Heart right ventricle (tissue), 16 donors: ENCODE data around the gene WIF1. TPM values are rescaled to one million over a fixed set of nuclear protein-coding genes. Genes with fewer than 3 reads are reported as not detected.

Experiments used
- ATAC-seq, 8 donors: fragments of 200-7000 bp; cut with Tn5 transposase; one replicate each; pipeline ENCODE4 v1.9.1; 2020; ENCODE audit warnings: mild to moderate bottlenecking in 8 of 8, moderate library complexity in 8 of 8, moderate number of reproducible peaks in 1 of 8
- DNase-seq, 2 donors: peaks; one replicate each; pipeline ENCODE4 v3.0.0-alpha.2; 2020
- H3K27ac ChIP-seq, 10 donors: fragments of 200-600 bp; sonication (generic) in 2 of 10; one replicate each; pipeline versions ENCODE4 v1.5.0 to v1.8.0; 2020 to 2022; ENCODE audit warnings: mild to moderate bottlenecking in 3 of 10
- H3K27me3 ChIP-seq, 7 donors: fragments of 200-600 bp; one replicate each; pipeline ENCODE4 v1.8.0; 2021 to 2022; ENCODE audit warnings: mild to moderate bottlenecking in 2 of 7
- H3K36me3 ChIP-seq, 9 donors: fragments of 200-600 bp; sonication (generic) in 1 of 9; one replicate each; pipeline versions ENCODE4 v1.5.0 to v1.8.0; 2020 to 2022; ENCODE audit warnings: mild to moderate bottlenecking in 2 of 9
- H3K4me1 ChIP-seq, 9 donors: fragments of 200-600 bp; sonication (generic) in 1 of 9; one replicate each; pipeline versions ENCODE4 v1.5.0 to v1.8.0; 2020 to 2022; ENCODE audit warnings: mild to moderate bottlenecking in 4 of 9
- H3K4me3 ChIP-seq, 10 donors: fragments of 200-600 bp; sonication (generic) in 2 of 10; one replicate each; pipeline versions ENCODE4 v1.5.0 to v1.8.0; 2020 to 2022; ENCODE audit warnings: mild to moderate bottlenecking in 7 of 10, moderate library complexity in 2 of 10
- H3K9me3 ChIP-seq, 11 donors: fragments of 200-600 bp in 10 of 11; sonication (generic) in 2 of 11; one replicate each; pipeline versions ENCODE4 v1.5.0 to v1.8.0; 2013 to 2022; ENCODE audit warnings: mild to moderate bottlenecking in 2 of 11, control low read depth in 1 of 11, moderate library complexity in 1 of 11
- WGBS, 2 donors: extraction: QIAGEN DNeasy Blood & Tissue Kit; methylation state at CpG; one replicate each; pipeline ENCODE4 v1.1.7; 2013; ENCODE audit warnings: inconsistent platforms in 1 of 2; 5-methylcytosine and 5-hydroxymethylcytosine counted together
- intact Hi-C, 10 donors: fragments of 100-400 bp; cut with DNase I; formaldehyde crosslinking; loops; one replicate each; pipeline versions ENCODE4 v1.11.1 to v1.14.2; 2022
- polyA plus RNA-seq, 2 donors: library from polyadenylated mRNA; stranded (reverse); fragments of 200-250 nt; gene quantifications; one replicate each; pipeline ENCODE4 v1.2.3, GENCODE V29; 2013
- total RNA-seq, 10 donors: library from RNA; stranded (reverse); fragmentation: NEBNext Ultra II Directional in 3 of 10; extraction: Animal tissue kit (Norgen Biotek cat#: 25700) in 3 of 10; gene quantifications; one replicate each; pipeline versions ENCODE4 v1.2.1 to v1.2.4, GENCODE V29; 2021 to 2023
- TF ChIP-seq, protein P1 (sequence below), 9 donors: fragments of 200-600 bp; sonication (generic) in 2 of 9; IDR thresholded peaks; one replicate each; pipeline versions ENCODE4 v1.5.0 to v1.8.0; 2021 to 2022; ENCODE audit warnings: antibody characterized with exemption in 9 of 9, mild to moderate bottlenecking in 5 of 9, moderate library complexity in 1 of 9
- donor health status: Arrhythmogenic right ventricular cardiomyopathy.
- donor health status: ischemic (EF 13 %, LVEDD 7.1; RV severe dilation, severe dysfunction).
- donor health status: healthy with polysubstance abuse.
- donor health status: DM: no; HTN: yes; CAD: no.
- donor health status: DM: no; HTN: no; CAD: no.
- donor health status: ischemic (EF 25% LVEDD 6.9; RV normal size, moderate dysfunction).
- donor health status: ischemic (EF 25% LVEDD 5.7; RV mildly dilated, moderate dysfunction).
- donor health status: healthy.
- donor health status: DM: yes; HTN: yes; CAD: no.
- donor health status: Ischemic cardiomyopathy.
- donor health status: ischemic (EF 35%, LVEDD 5.7; RV mildly dilated, moderate dysfunction).
- donor health status: nonischemic (EF 11% LVEDD 7.7; RV severe dilation, severe dysfunction).
- donor health status: DM: yes; HTN: yes; CAD: no.
- donor health status: PGD.
- donor health status: ischemic (EF 29% LVEDD 5.4; RV normal size, mild dysfunction).
- donor health status: nonischemic (EF 23%, LVEDD 6.1; RV moderate dilation, normal function).

The WIF1 gene
- total and polyA plus RNA-seq, 12 donors = 0.04 to 0.22 TPM; not detected in 10

DNA sequence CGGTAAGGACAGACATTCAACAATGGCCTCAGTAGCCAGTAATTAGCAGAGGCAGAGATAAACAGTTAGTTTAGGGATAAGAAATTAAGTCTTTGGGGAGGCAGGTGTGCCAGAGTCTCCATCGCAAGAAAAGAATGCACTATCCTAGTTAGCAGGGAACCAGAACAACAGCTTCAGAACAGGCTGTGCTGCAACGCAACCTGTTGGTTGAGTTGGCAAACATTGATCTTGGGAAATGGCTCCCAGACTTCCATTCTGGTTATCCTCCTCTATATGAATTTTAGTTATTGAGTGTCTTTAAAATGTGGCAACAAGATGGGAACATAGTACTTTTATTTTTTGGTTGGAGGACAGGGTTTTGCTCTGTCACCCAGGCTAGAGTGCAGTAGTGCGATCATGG lies 36.0 kb upstream of the WIF1 start:
- intact Hi-C loops = no loop called here

GRCh38 chr12:65156366-65156841 lies 35.3 kb upstream of the WIF1 start:
- Histone ChIP-seq H3K27ac (peak overlapping the region in 1 of 10 donors; percentile 65), H3K36me3 (no peaks in the 10 kb centered on the region), H3K4me3 (peak overlapping the region in 1 of 10 donors; percentile 22), H3K27me3 (peaks cover 0 to 21% (median 0%) of the 10 kb centered on the region in 7 donors), H3K4me1 (peaks cover 0 to 14% (median 0%) of the 10 kb centered on the region in 9 donors), H3K9me3 (no peaks in the 10 kb centered on the region)
- 58 to 70% methylated on average over 2 of the region's 2 CpGs for WGBS, 2 donors
- DNase-seq (no peak), ATAC-seq (no peak)
- intact Hi-C loops = no loop called here
- TF ChIP-seq, protein P1, sequence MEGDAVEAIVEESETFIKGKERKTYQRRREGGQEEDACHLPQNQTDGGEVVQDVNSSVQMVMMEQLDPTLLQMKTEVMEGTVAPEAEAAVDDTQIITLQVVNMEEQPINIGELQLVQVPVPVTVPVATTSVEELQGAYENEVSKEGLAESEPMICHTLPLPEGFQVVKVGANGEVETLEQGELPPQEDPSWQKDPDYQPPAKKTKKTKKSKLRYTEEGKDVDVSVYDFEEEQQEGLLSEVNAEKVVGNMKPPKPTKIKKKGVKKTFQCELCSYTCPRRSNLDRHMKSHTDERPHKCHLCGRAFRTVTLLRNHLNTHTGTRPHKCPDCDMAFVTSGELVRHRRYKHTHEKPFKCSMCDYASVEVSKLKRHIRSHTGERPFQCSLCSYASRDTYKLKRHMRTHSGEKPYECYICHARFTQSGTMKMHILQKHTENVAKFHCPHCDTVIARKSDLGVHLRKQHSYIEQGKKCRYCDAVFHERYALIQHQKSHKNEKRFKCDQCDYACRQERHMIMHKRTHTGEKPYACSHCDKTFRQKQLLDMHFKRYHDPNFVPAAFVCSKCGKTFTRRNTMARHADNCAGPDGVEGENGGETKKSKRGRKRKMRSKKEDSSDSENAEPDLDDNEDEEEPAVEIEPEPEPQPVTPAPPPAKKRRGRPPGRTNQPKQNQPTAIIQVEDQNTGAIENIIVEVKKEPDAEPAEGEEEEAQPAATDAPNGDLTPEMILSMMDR (IDR thresholded peaks at IDR 0.05) = no peak

More for the DNA sequence above, 36.0 kb upstream of the WIF1 start:
- Histone ChIP-seq H3K27ac (peak overlapping the region in 1 of 10 donors; percentile 65), H3K4me3 (no peak overlapping the region), H3K27me3 (peaks cover 0 to 15% (median 4%) of the 10 kb centered on the region in 7 donors), H3K36me3 (no peaks in the 10 kb centered on the region), H3K4me1 (peaks cover 0 to 14% (median 0%) of the 10 kb centered on the region in 9 donors), H3K9me3 (no peaks in the 10 kb centered on the region)
- DNase-seq = no peak
- no peak for ATAC-seq
- 86 to 88% methylated on average over 4 of the region's 4 CpGs for WGBS, 2 donors
- TF ChIP-seq, protein P1 (IDR thresholded peaks at IDR 0.05) = no peak

GRCh38 chr12:65155784-65156183 lies 34.7 kb upstream of the WIF1 start:
- no peaks in the 10 kb centered on the region for H3K36me3 ChIP-seq
- ATAC-seq (no peak), DNase-seq (no peak)
- intact Hi-C loops = no loop called here
- H3K27ac ChIP-seq = peak overlapping the region in 1 of 10 donors; percentile 65
- H3K27me3 ChIP-seq = peaks cover 0 to 24% (median 4%) of the 10 kb centered on the region in 7 donors
- no peaks in the 10 kb centered on the region for H3K9me3 ChIP-seq
- WGBS, 2 donors = 57 to 59% methylated on average over 3 of the region's 3 CpGs
- peaks cover 0 to 14% (median 0%) of the 10 kb centered on the region in 9 donors for H3K4me1 ChIP-seq
- TF ChIP-seq, protein P1 (IDR thresholded peaks at IDR 0.05) = no peak
- H3K4me3 ChIP-seq = no peak overlapping the region

- no peaks in the 10 kb centered on the region for H3K36me3 ChIP-seq
- H3K27ac ChIP-seq = no peak overlapping the region
- ATAC-seq = no peak
- 46 to 67% methylated on average over 1 of the region's 1 CpG for WGBS, 2 donors
- H3K4me3 ChIP-seq = no peak overlapping the region
- TF ChIP-seq, protein P1 (IDR thresholded peaks at IDR 0.05) = no peak
- intact Hi-C loops = no loop called here
- peaks cover 0 to 19% (median 0%) of the 10 kb centered on the region in 7 donors for H3K27me3 ChIP-seq
- H3K9me3 ChIP-seq = no peaks in the 10 kb centered on the region
- DNase-seq = no peak
- H3K4me1 ChIP-seq = peaks cover 0 to 14% (median 0%) of the 10 kb centered on the region in 9 donors
Observed at GRCh38 chr12:65152596-65152995, 31.5 kb upstream of the WIF1 start.
